Vagina (tissue), 2 donors: ENCODE measurements around the gene ABCF2. TPM values are rescaled to one million over a fixed set of nuclear protein-coding genes. Genes with fewer than 3 reads are reported as not detected.

Experiments
- DNase-seq, 2 donors: peaks; one replicate each; pipeline ENCODE4 v3.0.0-alpha.2; 2017; ENCODE audit errors: extremely low spot score in 2 of 2
- H3K27ac ChIP-seq: fragments of 200-600 bp; sonication (generic); one replicate; pipeline ENCODE4 v1.5.1; 2019
- H3K27me3 ChIP-seq: fragments of 200-600 bp; sonication (generic); one replicate; pipeline ENCODE4 v1.5.1; 2019
- H3K36me3 ChIP-seq, 2 donors: fragments of 200-600 bp; sonication (generic); one replicate each; pipeline ENCODE4 v1.5.1; 2017 to 2019
- H3K4me1 ChIP-seq: fragments of 200-600 bp; sonication (generic); one replicate; pipeline ENCODE4 v1.5.1; 2019
- H3K4me3 ChIP-seq, 2 donors: fragments of 200-600 bp; sonication (generic); 1 replicate in 1 of 2; 2 replicates in 1 of 2; pipeline ENCODE4 v1.5.1; 2016 to 2019
- H3K9me3 ChIP-seq: fragments of 200-600 bp; sonication (generic); one replicate; pipeline ENCODE4 v1.5.1; 2019
- POLR2A ChIP-seq, 2 donors: fragments of 450-650 bp; IDR thresholded peaks; one replicate each; pipeline ENCODE4 v1.6.1; 2017; ENCODE audit warnings: antibody characterized with exemption in 2 of 2, mild to moderate bottlenecking in 2 of 2, moderate library complexity in 2 of 2
- POLR2AphosphoS5 ChIP-seq, 2 donors: sonication (generic); formaldehyde crosslinking; IDR thresholded peaks; one replicate each; pipeline ENCODE4 v1.9.0; 2017; ENCODE audit warnings: antibody characterized with exemption in 2 of 2, mild to moderate bottlenecking in 2 of 2, low read depth in 1 of 2; ENCODE audit not compliant: insufficient read depth in 1 of 2
- intact Hi-C: fragments of 100-400 bp; cut with DNase I; formaldehyde crosslinking; loops from one replicate; pipeline ENCODE4 v1.15.1; 2023
- total RNA-seq: library from RNA; depleted of rRNA; stranded (reverse); fragments of >200 nt; gene quantifications from one replicate; pipeline ENCODE4 v1.2.3, GENCODE V29; 2016
- TF ChIP-seq, protein P1 (sequence below), 3 experiments: fragments of 450-650 bp in 2 of 3; fragments of 200-600 bp in 1 of 3; sonication (generic) in 1 of 3; IDR thresholded peaks; one replicate each; pipeline ENCODE4 v1.5.1; 2017 to 2019; ENCODE audit warnings: antibody characterized with exemption in 3 of 3, mild to moderate bottlenecking in 2 of 3, moderate library complexity in 2 of 3

ABCF2 gene
- total RNA-seq, 1 donor from 2014 or later: 25.3 TPM

DNA sequence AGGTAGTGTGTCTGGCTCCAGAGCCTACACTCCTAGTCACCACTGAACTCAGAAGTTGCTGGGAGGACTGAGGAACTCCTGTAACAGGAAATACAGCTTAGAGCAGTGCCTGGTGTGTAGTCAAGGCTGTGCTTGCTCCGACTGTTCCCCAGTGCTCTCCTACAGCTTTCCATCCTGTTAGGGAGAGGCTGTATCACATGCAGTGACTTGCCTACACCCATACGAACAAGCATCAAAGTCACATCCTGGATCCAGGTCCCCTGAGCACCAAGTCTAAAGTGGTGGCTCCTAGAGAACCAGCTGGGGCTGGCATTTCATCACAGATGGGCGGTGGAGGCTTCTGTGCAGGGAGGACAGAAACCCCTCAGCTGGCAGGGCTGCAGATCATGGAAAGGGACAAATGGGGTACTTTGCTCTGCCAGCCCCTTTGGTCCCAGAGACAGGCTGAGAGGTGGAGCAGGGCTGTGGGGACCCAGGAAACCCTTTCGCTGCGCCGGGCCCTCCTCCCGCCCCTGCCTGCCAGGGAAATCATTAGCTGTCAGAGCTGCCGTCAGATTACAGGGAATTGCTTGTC is 47.6 kb downstream of the ABCF2 start:
- Histone ChIP-seq H3K9me3 (no peaks in the 10 kb centered on the region), H3K27ac (no peak overlapping the region), H3K36me3 (no peaks in the 10 kb centered on the region), H3K4me3 (no peak overlapping the region), H3K27me3 (no peaks in the 10 kb centered on the region), H3K4me1 (no peaks in the 10 kb centered on the region)
- intact Hi-C loops: no loop called here
- TF ChIP-seq POLR2AphosphoS5 (IDR thresholded peaks at IDR 0.05; ENCODE audit: insufficient read depth in 1 of 2, low read depth in 1 of 2) (no peak), POLR2A (IDR thresholded peaks at IDR 0.05) (no peak)
- TF ChIP-seq, protein P1, sequence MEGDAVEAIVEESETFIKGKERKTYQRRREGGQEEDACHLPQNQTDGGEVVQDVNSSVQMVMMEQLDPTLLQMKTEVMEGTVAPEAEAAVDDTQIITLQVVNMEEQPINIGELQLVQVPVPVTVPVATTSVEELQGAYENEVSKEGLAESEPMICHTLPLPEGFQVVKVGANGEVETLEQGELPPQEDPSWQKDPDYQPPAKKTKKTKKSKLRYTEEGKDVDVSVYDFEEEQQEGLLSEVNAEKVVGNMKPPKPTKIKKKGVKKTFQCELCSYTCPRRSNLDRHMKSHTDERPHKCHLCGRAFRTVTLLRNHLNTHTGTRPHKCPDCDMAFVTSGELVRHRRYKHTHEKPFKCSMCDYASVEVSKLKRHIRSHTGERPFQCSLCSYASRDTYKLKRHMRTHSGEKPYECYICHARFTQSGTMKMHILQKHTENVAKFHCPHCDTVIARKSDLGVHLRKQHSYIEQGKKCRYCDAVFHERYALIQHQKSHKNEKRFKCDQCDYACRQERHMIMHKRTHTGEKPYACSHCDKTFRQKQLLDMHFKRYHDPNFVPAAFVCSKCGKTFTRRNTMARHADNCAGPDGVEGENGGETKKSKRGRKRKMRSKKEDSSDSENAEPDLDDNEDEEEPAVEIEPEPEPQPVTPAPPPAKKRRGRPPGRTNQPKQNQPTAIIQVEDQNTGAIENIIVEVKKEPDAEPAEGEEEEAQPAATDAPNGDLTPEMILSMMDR (IDR thresholded peaks at IDR 0.05): no peak
- no peak for DNase-seq

GRCh38 chr7:151178831-151179230 is 48.2 kb downstream of the ABCF2 start:
- TF ChIP-seq POLR2AphosphoS5 (IDR thresholded peaks at IDR 0.05; ENCODE audit: insufficient read depth in 1 of 2, low read depth in 1 of 2) (no peak), POLR2A (IDR thresholded peaks at IDR 0.05) (no peak)
- TF ChIP-seq, protein P1 (IDR thresholded peaks at IDR 0.05): no peak
- intact Hi-C loops: no loop called here
- no peak overlapping the region for H3K4me3 ChIP-seq
- no peaks in the 10 kb centered on the region for H3K4me1 ChIP-seq
- DNase-seq: no peak
- no peaks in the 10 kb centered on the region for H3K9me3 ChIP-seq
- no peaks in the 10 kb centered on the region for H3K36me3 ChIP-seq
- H3K27ac ChIP-seq: no peak overlapping the region
- H3K27me3 ChIP-seq: no peaks in the 10 kb centered on the region

DNA sequence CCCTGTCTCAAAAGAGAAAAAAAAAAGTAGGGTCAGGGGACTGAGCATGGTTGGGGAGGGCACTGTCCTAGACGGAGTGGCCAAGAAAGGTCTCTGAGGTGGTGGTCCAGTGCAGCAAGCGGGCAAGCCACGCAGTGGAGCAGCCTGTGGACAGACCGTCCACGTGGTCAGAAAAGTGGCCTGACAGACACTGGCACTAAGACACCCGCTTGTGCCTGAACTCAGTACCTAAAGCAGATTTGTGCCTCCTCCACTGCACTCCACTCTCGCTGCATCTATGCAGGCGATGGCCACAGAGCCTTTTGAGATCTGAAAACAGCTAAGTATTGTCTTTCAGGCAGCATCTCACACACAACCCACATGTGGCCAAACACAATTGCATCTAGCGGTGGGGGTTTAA is 48.8 kb downstream of the ABCF2 start:
- DNase-seq: no peak
- Histone ChIP-seq H3K4me3 (no peak overlapping the region), H3K9me3 (no peaks in the 10 kb centered on the region), H3K4me1 (no peaks in the 10 kb centered on the region), H3K36me3 (no peaks in the 10 kb centered on the region), H3K27me3 (no peaks in the 10 kb centered on the region), H3K27ac (no peak overlapping the region)
- intact Hi-C loops: no loop called here
- TF ChIP-seq, protein P1 (IDR thresholded peaks at IDR 0.05): no peak
- TF ChIP-seq POLR2A (IDR thresholded peaks at IDR 0.05): no peak
- no peak for TF ChIP-seq POLR2AphosphoS5 (IDR thresholded peaks at IDR 0.05; ENCODE audit: insufficient read depth in 1 of 2, low read depth in 1 of 2)

DNA sequence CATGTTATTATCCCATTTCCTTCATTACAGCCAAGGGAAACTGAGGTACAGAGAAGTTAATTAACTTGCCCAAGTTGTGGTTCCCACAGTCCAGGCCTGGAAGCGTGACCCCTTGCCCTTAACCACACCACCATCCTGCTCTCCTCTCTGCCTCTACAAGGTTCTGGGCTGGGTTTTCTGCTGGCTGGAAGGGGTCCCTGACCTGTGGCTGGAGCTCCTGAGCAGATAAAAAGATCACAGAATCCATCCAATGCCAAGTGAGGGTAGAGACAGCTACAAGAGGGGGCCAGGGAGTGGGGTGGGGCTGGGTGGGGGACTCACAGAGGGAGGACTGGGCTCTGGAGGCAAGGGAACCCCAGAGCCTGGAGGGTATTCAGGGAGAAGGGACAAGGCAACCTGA is 49.7 kb downstream of the ABCF2 start:
- intact Hi-C loops: no loop called here
- H3K27me3 ChIP-seq: no peaks in the 10 kb centered on the region

GRCh38 chr7:151176401-151176800 is 50.6 kb downstream of the ABCF2 start:
- Histone ChIP-seq H3K36me3 (no peaks in the 10 kb centered on the region), H3K27ac (no peak overlapping the region), H3K27me3 (no peaks in the 10 kb centered on the region), H3K4me3 (no peak overlapping the region), H3K4me1 (no peaks in the 10 kb centered on the region), H3K9me3 (no peaks in the 10 kb centered on the region)
- no peak for TF ChIP-seq POLR2AphosphoS5 (IDR thresholded peaks at IDR 0.05; ENCODE audit: insufficient read depth in 1 of 2, low read depth in 1 of 2)
- TF ChIP-seq, protein P1 (IDR thresholded peaks at IDR 0.05): no peak
- TF ChIP-seq POLR2A (IDR thresholded peaks at IDR 0.05): no peak
- intact Hi-C loops: no loop called here
- DNase-seq: peak in 1 of 2 donors; percentile 85

More for the DNA sequence above, 49.7 kb downstream of the ABCF2 start:
- TF ChIP-seq POLR2AphosphoS5 (IDR thresholded peaks at IDR 0.05; ENCODE audit: insufficient read depth in 1 of 2, low read depth in 1 of 2) (no peak), POLR2A (IDR thresholded peaks at IDR 0.05) (no peak)
- TF ChIP-seq, protein P1 (IDR thresholded peaks at IDR 0.05): no peak
- Histone ChIP-seq H3K4me1 (no peaks in the 10 kb centered on the region), H3K36me3 (no peaks in the 10 kb centered on the region), H3K27ac (no peak overlapping the region), H3K9me3 (no peaks in the 10 kb centered on the region), H3K4me3 (no peak overlapping the region)
- DNase-seq: no peak
